ENCODE data around the gene SLC17A2. TPM values are rescaled to one million over a fixed set of nuclear protein-coding genes. Genes with fewer than 3 reads are reported as not detected.

The SLC17A2 gene
- total RNA-seq, result not detected in 2 replicates

GRCh38 chr6:25930532-25931410 lies at the start of gene SLC17A2:
Gene SLC17A2, minus strand, starts transcription at chr6:25930691. Its CDS starts 4,895 bp downstream, at chr6:25925796.

GRCh38 chr6:25962149-25963127 lies 31.9 kb upstream of the SLC17A2 start, which contains the start of gene TRIM38:
Gene TRIM38, plus strand, starts transcription at chr6:25962802. Its CDS starts 3,721 bp downstream, at chr6:25966523.

GRCh38 chr6:25874118-25874517 lies 56.4 kb downstream of the SLC17A2 start, which contains the start of gene SLC17A3:
Gene SLC17A3, minus strand, starts transcription at chr6:25874243. Its CDS starts 5,856 bp downstream, at chr6:25868387.

Other genes with a start within 250 kb of the SLC17A2 start
- gene SLC17A4, start 175.9 kb downstream of the SLC17A2 start, total RNA-seq, result not detected in 2 replicates
- gene SLC17A1, start 98.6 kb downstream of the SLC17A2 start, total RNA-seq, result not detected in 2 replicates
- not detected in 2 replicates for gene SLC17A3, start 56.4 kb downstream of the SLC17A2 start, total RNA-seq
- gene TRIM38, start 32.1 kb upstream of the SLC17A2 start, total RNA-seq, result 9.9 and 10.1 TPM in 2 replicates
- gene HFE, start 156.7 kb upstream of the SLC17A2 start, total RNA-seq, result 13.1 and 14.5 TPM in 2 replicates